Right forelimb (tissue), 1 donor: Measurements from ENCODE around the gene C10orf62.

Experiments
- DNase-seq: peaks from one replicate; pipeline ENCODE4 v3.0.0-alpha.2; 2018

C10orf62 gene

GRCh38 chr10:97587183-97587582 lies 2.3 kb upstream of the C10orf62 start:
- no peak for DNase-seq

DNA sequence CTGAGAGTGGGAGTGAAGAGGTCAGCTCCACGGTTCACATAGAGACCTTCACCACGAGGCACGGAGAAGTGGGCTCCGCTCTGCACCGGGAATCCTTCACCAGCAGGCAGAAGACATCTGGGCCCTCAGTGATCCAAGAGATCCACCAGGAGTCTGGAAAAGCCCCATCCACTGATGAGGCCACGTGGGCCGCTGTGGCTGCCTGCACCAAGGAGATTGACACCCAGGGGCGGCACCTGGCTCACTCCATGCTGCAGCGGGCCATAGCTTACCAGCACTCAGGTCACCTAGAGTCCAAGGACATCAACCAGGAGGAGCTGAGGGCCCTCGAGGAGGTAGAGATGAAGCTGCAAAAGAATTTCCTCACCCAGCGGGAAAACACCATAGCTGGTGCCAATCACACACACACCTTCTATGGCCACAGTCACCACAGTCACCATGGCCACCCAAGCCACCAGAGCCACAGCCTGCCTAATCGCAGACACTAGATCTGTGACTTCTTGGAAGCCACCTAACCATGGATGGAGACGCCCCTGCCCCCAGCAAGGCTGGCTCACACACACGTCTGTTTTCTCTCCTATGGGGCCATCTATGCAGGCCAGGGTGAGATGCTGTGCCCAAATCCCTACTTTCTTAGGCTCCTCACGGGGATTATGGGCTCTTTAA lies 694 bp downstream of the C10orf62 start:
- DNase-seq, result no peak

DNA sequence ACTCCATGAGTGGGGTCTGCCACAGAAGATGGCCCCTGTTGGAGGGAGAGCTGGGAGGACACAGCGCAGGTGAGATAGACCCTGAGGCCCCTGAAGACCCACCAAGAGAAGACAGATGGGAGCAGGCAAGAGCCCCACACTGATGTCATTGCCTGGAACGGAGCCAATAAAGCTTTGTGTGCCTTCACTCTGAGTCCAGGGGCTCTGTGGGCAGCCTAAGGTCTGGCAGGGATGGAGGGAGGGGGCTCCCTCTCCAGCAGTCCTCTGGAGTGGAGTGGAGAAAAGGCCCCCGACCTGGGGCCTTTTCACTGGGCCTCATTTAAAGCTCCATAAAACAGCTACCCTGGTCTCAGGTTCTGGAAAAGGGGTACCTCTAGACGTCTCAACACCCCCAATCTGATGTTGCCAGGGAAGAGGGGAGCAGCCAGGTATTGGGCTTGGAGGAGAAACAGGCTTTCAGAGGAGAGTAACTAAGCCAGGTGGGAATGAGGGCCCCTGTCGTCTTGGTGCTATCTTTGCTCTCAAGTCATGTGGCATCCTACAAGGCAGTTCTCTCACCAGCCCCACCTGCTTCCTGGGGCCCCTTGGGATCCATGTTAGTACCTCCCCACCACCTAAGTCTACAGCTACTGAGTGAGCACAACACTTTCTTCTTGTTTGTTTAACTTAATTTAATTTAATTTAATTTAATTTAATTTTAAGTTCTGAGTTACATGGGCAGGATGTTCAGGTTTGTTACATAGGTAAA lies 1.4 kb downstream of the C10orf62 start:
- no peak for DNase-seq

- DNase-seq, result no peak
Observed at GRCh38 chr10:97593421-97593820, 3.9 kb downstream of the C10orf62 start.

DNA sequence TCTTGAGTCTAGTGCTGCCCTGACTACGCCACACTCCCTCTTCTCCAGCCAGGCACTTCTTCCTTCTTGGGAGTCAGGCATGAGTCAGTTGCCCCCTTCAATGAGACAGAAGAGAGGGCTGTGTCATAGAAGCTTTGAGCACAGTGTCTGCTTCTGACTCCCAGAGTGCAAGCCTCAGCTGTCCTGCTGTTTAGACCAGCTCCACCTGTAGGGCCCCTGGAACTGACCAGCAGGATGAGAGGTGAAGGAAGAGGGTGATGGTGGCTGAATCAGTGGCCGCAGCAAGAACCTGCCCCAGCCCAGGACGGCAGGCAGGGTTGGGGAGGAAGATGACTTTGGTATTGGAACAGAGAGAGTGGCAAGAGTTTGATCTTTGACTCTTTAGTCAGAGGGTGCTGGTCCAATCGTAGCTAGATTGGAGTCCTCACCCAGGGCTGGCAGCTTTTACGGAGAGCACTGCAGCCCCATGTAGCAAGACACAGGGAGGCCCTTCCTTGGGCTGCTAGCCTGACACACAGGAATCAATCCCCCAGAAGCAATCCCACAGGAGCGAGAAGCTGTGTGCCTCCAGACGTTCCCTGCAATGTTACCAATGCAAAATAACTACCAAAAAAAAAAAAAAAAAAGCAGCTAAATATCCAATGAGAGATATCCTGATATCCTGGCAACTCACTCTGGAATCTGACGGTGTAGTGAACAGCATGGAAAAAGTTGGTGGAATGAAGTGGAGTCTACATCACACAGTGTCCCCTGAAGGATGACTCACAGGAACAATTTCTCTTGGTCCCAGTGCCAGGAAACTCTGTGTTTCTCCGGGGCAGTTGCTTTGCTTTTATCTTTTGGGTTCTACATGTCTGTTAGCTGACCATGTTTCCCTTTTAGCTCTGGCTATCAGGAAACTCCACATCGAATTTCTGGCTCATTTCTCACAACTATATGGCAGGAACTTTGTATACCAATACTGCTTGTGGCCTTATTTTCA lies 6.9 kb downstream of the C10orf62 start:
- no peak for DNase-seq

- no peak for DNase-seq
Observed at GRCh38 chr10:97597778-97598177, 8.3 kb downstream of the C10orf62 start.

- DNase-seq, result no peak
Observed at GRCh38 chr10:97598407-97599271, 9.1 kb downstream of the C10orf62 start.

GRCh38 chr10:97599272-97599619 lies 9.7 kb downstream of the C10orf62 start:
- DNase-seq, result no peak

DNA sequence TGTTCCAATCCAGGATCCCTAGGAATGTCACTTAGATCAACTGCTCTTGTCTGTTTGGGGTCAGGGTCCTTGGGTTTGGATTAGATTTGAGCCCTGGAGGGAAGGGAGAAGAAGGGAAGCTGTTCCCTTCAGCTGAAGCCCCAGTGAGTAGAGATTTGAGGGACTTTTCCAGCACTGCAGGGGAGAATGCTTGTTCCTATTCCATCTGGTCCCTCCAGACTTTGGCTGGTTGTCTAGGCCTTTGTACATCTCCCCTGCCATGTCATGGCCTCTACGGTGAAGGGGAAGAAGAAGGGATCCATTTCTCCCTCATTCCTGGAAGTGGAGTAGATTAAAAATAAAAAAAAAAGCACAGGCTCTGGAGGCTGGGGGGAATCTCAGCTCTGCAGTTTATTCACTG lies 11.1 kb downstream of the C10orf62 start:
- DNase-seq, result no peak

GRCh38 chr10:97601268-97602215 lies 12.0 kb downstream of the C10orf62 start:
- DNase-seq, result no peak

DNA sequence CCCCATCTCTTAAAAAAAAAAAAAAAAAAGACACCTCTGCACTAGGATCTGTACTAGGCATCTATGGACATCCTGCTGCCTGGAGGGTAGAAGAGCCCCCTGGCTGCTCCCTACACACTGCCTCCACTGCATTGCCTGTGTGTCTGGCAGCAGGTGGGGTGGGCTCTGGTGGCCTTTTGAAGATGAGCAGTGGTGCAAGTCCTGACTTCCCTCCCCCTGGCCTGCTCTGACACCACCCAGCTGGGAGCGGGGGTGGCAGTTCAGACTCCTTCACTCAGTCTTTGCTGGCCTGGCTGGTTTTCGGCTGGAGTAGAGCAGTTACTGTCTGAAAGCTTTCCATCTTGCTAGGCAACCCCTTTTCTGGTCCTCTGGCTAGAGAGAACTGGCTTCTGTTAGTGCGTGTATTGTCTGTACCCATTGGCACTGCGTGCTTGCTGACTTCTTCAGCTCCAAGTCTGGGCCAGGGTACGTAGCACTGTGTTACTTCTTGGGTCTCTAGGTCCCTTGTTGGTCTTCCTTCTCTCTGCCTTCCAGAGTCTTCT lies 17.6 kb downstream of the C10orf62 start:
- no peak for DNase-seq

DNA sequence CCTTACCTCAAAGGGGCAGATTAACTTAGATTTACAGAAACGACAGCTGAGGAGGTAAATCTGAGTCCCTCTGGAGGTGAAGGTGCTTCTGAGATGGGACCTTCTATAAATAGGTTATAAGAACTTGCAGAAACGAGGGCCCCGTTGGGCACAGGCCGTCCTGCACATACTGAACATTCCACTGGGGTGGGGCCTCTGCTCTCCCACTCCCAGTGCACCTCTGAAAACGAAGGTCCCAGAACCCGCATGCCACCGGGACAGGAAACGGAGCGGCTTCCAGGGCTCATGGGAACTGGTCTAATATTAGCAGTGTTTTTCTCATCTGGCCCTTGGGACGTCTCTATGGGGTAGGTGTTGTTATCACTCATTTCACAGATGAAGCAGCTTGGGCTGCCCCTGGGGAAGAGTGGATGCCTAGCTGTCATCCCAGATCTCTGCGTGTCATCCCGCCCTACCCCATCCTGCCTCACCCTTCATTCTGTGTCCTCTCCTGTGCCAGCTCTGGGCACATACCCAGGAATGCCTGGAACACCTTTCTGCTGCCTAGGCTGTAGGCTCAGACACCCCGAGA lies 19.6 kb downstream of the C10orf62 start:
- DNase-seq, result no peak

DNA sequence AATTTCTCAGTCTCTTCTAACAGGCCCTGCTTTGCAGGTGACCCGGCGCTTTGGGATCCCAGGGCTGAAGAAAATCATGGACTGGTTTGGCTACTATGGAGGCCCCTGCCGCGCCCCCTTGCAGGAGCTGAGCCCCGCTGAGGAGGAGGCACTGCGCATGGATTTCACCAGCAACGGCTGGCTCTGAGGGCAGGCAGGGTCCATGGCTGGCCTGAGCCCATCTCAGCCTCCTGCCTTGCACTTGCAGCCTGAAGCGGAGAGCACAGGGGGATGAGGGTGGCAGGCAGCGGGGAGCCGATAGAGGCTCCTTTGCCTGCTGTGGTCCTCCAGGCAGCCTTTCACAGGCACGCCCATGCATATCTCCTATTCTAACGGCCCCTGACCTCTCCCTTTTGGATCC lies 22.0 kb downstream of the C10orf62 start:
- DNase-seq, result no peak

DNA sequence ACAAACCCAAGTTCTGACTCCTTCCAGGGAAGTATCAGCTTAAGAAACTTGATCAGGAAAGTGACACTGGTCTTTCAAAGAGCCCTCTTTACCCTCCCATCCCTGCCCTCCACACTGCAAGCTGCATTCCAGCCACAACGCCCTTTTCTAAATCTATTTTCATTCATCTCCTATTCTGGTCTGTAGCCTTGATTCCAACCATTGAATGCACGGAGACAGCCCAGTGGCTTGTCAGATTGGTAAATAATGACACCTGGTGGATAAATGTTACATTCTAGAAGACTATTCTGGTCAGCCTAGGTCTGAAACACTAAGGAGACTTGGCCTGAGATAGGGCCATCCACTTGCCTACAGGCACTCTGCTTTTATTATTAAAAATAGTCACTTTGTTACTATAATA lies 22.9 kb downstream of the C10orf62 start:
- peak; percentile 52 for DNase-seq

DNA sequence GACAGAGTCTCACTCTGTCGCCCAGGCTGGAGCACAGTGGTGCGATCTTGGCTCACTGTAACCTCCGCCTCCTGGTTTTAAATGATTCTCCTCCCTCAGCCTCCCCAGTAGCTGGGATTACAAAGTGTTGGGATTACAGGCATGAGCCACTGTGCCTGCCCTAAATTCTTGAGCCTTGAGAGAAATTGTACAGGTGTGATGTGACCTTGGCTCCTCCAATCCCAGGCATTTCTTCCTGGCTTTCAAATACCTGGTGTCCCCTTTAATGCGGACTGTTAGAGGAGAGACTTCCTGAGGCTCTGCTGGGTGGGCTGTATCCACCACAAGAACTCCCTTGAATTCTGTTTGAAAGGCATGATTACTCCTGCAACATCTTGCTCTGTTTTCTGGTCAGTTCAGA lies 28.8 kb downstream of the C10orf62 start:
- no peak for DNase-seq

DNA sequence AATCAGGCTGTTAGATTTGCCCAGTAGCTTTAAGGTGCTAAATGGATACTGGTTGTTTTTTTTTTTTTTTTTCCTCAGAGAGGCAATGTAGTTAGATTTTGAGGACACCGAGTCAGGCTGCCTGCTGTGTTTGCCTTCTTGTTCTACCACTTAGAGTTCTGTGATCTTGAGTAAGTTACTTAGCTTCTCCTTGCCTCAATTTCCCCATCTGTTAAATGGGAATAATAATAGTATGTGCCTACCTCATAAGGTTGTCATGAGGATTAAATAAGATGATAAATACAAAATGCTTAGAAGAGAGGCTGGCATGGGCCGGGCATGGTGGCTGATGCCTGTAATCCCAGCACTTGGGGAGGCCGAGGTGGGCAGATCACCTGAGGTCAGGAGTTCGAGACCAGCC lies 29.2 kb downstream of the C10orf62 start:
- DNase-seq, result no peak

DNA sequence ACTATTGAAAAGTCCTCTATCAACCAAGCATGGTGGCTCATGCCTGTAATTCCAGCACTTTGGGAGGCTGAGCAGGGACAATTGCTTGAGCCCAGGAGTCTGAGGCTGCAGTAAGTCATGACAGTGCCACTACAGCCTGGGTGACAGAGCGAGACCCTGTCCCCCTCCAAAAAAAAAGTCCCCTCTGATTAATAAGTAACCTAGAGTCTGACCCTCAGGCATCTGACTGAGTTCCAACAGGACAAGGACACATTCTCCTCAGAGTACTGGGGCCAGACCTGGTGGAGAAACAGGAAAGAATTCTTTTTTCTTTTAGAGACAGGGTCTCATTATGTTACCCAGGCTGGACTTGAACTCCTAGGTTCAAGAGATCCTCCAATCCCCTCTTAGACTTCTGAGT lies 33.8 kb downstream of the C10orf62 start:
- no peak for DNase-seq

DNA sequence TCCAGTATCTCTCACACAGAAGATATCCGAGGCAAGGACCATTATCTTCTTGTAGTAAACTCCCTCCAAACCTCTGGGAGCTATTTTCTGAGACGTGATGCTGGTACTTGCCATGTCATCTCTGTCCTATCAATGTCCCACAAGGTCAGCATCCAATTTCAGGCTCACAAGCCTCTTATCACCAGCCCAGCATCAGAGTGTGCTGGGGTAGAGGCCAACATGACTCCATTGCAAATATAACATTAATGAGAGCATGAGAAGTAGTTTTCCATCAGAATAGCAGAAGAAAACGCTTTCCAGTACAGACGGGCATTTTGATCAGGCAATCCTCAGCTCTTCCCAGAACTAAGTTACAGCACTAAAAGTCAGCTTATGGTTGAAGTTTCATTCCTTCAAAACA lies 38.2 kb downstream of the C10orf62 start:
- no peak for DNase-seq

DNA sequence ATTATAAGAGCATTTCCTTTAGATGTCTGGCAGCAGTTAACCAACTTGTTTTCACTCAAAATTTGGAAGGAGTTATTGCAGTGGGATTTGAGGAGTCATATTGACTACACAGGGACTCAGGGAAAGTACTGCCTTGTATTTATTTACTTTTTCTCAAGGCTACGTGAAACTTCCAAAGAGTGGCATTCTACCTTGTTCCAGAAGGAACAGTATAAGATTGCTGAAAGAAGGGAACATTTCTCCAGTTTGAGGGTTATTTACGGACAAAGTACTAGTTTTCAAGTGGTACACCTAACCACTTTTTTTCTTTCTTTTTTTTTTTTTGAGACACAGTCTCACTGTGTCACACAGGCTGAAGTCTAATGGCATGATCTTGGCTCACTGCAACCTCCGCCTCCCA lies 38.7 kb downstream of the C10orf62 start:
- no peak for DNase-seq

DNA sequence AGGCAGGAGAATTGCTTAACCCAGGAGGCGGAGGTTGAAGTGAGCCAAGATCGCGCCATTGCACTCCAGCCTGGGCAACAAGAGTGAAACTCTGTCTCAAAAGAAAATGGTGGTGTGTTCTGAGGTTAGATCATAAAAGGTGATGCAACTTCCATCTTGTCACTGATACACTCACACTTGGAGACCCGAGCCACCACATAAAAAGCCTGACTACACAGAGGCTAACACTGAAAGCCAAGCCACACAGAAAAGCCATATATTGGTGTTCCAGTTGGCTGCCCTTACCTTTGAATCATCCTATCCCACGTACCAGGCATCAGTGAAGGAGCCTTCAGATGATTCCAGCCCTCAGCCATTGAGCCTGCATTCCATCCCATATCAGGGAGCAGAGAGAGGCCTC lies 39.8 kb downstream of the C10orf62 start:
- DNase-seq, result no peak

DNA sequence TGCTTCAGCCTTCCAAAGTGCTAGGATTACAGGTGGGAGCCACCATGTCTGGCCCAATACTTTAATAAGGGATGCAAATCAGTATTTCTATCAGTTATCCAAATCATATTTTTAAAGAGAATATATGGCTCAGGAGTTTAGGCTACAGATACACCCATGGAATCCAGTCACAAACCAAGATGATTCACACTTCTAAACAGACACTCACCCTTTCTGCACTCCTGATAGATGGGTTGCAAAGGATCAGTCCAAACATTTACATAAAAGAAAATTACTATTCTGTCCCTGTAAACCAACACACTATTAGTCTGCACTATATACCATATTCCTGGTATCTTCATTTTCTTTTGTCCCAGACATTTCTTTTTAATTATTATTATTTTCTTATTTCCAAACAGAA lies 41.6 kb downstream of the C10orf62 start:
- DNase-seq, result no peak
